GM21723 (cell line): ENCODE data around the gene SEMA3G.
A peak's percentile ranks its signal among the peaks of the same experiment; 100 is the strongest.

Source experiments
- ATAC-seq: cut with Tn5 transposase; IDR thresholded peaks from one replicate; pipeline ENCODE4 v1.9.1; 2021; ENCODE audit warnings: mild to moderate bottlenecking, moderate library complexity; ENCODE audit not compliant: unreplicated experiment

SEMA3G gene

DNA sequence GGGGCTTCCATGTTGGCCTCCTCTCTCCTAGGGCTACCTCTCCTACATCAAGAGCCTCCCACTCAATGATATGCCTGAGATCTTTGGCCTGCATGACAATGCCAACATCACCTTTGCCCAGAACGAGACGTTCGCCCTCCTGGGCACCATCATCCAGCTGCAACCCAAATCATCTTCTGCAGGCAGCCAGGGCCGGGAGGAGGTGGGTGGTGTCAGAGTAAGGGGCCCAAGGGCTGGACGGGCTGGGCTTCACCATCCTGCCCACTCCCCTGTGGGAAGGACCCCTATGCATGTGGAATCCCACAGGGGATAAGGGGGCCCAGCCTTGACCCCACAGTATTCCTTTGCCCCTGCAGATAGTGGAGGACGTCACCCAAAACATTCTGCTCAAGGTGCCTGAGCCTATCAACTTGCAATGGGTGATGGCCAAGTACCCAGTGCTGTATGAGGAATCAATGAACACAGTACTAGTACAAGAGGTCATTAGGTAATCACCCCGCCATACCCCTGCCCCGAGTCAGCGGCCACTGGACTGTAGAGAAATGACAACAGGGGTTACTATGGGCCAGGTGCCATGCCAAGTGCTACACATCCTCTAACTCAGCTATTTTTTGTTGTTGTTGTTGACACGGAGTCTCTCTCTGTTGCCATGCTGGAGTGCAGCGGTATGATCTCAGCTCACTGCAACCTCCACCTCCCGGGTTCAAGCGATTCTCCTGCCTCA is 47.1 kb downstream of the SEMA3G start:
- ATAC-seq, result no peak

DNA sequence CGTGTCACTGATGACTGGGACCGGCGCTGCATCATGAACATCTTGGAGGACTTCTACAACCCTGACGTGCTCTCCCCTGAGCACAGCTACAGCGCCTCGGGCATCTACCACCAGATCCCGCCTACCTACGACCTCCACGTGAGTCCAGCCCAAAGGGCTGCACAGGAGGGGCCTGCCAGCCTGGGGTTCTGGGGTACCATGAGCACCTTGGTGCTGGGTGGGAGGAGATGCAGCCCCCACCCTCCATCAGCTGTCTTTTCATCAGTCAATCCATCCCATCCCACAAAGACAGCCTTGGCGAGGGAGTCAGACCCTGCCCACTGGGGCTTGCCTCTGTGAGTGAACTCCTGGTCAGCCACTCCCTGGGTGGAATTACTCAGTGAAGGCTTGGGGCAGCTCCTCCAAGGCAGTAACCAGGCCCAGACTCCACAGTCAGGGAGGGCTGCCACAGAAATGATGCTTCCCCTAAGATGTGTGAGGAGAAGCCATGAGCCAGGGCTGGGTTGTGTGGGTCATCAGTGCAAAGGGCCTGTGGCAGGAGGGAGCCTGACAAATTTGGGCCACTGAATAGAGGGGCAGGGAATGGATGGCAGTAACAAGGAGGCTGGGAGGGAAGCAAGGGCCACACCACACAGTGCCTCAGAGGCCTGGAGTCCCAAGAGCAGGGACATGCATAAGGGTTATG is 47.9 kb downstream of the SEMA3G start:
- ATAC-seq, result no peak

DNA sequence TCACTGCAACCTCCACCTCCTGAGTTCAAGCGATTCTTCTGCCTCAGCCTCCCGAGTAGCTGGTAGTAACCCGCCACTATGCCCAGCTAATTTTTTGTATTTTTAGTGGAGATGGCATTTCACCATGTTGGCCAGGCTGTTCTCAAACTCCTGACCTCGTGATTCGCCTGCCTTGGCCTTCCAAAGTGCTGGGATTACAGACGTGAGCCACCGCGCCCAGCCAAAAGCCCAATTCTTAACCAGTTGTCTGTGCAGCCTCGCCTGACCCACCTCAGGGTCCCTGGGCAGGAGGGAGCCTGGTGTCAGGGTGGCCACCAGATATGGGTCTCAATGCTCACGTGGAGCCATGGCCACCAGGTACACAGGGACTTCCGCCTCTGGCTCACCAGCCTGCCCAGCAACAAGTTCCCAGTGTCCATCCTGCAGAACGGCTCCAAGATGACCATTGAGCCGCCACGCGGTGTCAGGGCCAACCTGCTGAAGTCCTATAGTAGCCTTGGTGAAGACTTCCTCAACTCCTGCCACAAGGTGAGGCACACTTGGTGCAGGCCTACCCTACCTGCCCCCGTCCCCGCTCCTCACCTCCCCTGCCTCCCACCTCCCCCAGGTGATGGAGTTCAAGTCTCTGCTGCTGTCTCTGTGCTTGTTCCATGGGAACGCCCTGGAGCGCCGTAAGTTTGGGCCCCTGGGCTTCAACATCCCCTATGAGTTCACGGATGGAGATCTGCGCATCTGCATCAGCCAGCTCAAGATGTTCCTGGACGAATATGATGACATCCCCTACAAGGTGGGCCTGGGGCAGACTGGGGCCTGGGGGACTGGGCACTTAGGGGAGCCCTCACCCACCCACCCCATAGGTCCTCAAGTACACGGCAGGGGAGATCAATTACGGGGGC is 48.6 kb downstream of the SEMA3G start:
- no peak for ATAC-seq

DNA sequence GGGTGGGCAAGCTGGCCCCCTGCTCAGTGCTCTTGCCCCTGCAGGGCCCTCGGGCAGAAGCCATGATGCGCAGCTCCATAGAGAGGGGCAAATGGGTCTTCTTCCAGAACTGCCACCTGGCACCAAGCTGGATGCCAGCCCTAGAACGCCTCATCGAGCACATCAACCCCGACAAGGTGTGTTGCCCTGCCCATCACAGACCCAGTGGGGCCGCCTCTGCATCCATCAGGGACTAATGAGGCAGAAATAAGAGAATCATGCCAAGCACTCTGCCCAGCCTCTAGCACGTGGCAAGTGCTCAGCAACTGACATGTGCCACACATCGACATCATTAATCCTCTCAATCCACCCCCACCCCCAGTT is 49.4 kb downstream of the SEMA3G start:
- ATAC-seq, result no peak

DNA sequence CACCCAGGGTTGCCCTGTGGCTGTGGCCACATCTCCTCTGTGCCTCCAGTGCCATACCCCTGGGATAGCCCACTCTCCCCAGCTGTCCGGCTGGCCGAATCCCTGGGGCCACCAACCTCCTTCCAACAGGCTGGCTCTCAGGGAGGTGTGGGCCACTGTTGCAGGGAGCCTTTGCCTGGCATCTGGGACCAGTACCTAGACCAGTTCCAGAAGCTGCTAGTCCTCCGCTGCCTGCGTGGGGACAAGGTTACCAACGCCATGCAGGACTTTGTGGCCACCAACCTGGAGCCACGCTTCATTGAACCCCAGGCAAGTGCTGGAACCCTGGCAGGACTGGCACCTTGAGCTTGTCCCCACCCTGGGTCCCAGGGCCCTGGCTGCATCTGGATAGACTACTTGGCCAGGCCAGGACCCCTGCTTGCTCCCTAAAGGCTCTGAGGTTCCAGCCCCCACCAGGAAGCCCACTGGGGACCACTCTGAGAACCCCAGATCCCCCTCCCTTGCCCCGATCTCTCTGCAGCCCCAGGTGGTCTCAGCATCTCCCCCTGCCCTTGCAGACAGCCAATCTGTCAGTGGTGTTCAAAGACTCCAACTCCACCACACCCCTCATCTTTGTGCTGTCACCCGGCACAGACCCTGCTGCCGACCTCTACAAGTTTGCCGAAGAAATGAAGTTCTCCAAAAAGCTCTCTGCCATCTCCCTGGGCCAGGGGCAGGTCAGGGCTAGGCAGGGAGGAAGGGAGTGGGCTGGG is 50.0 kb downstream of the SEMA3G start:
- ATAC-seq, result no peak

DNA sequence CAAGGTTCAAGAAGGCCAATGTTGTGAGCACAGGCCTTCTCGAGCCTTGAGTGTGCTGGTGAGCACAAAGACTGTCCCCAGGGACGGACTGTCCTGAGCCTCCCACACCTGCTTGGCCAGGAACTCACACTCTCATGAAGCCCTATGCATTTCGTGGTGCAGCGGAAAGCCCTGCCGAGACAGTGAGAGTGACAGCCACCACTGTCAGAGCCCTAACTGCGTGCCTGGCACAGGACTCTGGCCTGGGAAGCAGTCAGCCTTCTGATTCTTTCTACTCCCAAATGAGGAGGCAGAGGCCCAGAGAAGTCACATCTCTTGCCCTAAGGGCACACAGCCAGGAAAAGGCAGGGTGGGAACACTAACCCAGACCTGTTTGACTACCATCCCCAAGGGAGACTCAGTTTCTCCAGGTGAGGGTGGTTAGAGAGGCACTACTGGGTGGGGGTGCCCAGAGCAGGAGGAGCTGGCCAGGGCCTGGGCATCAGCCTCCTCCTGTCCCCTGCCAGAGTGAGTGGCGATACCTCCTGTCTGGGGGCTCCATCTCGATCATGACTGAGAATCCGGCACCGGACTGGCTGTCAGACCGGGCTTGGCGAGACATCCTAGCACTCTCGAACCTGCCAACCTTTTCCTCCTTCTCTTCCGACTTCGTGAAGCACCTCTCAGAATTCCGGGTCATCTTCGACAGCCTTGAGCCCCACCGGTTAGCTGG is 50.8 kb downstream of the SEMA3G start:
- ATAC-seq, result no peak

DNA sequence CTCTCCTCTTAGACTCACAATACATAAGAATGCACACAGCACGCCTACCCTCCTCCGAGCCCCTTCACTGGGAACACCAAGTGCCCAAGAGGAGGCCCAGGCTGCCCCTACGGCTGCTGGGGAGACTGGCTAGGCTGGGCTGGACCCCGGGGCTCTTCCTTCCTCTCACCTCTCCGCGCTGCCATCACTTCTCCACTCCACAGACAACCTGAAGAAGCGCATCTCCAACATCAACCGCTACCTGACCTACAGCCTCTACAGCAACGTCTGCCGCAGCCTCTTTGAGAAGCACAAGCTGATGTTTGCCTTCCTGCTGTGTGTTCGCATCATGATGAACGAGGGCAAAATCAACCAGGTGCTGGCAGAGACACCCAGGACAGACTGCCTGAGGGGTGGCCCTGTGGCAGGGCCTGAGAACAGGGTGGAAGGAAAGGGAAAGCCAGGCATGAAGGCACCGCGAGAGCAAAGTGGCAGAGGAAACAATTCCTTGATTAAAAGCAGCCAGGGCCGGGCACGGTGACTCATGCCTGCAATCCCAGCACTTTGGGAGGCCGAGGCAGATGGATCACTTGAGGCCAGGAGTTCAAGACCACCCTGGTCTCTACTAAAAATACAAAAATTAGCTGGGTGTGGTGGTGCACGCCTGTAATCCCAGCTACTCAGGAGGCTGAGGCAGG is 51.6 kb downstream of the SEMA3G start:
- no peak for ATAC-seq

DNA sequence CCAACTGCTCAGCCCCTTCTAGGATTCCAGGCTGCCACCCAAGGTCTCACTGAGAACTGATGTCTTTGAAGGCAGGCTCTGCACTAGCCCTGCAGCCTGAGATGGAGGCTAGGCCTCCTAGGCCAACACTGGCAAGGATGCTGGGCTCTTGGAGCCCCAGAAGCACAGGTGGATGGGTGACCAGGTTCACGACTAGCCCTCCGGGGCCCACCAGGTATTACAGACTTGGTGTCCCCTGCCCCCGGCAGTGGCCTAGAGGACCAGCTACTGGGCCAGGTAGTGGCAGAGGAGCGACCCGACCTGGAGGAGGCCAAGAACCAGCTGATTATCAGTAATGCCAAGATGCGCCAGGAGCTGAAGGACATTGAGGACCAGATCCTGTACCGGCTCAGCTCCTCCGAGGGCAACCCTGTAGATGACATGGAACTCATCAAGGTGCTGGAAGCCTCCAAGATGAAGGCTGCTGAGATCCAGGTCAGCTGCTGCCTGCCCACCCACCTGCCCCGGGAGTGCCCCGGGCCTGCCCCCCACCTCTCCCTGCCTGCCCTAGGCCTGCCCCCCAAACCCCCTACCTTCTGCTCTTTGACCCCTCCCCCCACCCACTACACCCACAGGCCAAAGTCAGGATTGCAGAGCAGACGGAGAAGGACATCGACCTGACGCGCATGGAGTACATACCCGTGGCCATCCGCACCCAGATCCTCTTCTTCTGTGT is 52.5 kb downstream of the SEMA3G start:
- ATAC-seq, result no peak

DNA sequence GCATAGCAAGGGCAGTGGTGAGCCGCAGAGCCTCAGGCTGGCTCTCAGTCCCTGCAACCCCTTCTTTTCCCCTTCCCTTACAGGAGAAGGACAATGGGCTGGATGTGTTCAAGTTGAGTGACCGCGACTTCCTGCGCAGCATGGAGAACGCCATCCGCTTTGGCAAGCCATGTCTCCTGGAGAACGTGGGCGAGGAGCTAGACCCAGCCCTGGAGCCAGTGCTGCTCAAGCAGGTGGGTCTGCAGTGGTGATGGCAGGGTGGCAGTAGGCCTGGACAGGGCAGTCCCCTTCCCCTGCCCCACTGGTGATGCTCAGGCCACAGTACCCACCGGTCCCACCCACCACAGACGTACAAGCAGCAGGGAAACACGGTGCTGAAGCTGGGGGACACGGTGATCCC is 53.8 kb downstream of the SEMA3G start:
- no peak for ATAC-seq

DNA sequence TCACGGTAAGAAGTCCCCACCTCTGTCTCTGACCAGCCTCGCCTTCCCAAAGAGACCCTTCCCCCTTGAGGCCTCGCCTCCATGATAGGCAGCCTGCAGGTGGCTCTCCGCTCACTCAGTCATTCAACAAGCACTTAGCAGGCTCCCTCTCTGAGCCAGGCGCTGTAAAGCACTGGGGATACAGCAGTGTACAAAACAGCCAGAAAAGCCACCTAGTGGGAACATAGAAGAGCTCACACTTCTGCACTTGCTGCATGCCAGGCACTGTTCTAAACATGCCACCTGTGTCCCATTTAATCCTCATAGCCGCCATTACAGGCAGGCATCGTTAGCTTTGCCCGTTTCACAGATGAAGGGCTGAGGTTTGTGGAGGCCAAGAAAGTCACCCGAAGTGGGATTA is 56.0 kb downstream of the SEMA3G start:
- no peak for ATAC-seq

DNA sequence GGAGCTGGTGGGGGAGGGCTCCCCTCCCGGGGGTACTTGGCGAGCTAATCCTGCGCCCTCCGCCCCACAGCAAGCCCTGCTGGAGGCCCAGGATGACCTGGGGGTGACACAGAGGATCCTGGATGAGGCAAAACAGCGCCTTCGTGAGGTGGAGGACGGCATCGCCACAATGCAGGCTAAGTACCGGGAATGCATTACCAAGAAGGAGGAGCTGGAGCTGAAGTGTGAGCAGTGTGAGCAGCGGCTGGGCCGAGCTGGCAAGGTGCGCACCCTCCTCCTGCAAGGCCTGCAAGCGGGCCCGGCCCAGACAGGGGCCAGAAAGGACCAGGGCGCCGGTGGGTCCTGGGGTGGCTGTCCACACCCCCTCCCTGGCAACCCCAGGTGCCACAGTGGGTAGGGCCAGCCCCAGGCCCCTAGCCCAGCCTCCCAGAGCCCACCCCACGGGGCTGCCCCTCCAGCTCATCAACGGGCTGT is 56.5 kb downstream of the SEMA3G start:
- no peak for ATAC-seq

DNA sequence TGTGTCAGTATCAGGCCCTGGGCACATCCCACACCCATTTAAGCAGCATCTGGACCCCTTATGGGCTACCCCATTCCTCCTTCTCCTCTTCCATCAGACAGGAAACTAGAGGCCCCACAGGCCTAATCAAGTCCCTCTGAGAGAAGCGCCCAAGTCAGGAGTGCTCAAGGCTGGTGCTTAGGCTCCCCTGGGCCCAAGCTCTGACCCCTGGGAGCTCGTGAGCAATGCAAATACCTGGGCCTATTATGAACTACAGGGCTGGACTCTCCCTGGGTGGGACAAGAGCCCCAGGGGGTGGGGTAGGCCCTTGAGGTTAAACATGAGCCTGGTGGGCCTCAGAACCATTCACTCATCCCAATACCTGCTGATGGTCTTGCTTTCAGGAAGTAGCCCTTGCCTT is 57.4 kb downstream of the SEMA3G start:
- ATAC-seq, result no peak

DNA sequence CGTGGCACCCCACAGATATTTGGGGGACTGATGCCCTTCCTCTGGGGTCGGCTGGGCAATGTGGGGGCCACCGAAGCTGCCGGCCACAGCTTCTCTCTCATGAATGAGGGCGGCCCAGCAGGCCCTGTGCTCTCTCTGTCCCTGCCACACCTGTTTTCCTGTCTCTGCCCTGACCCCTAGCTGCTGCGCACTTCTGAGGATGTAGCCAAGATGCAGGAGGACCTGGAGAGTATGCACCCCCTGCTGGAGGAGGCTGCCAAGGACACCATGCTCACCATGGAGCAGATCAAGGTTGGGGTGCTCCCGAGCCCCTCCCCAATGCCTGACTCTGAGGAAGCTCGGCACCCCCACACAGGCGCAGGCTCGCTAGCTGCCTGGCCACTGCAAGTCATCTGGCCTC is 59.7 kb downstream of the SEMA3G start:
- peak; percentile 49 for ATAC-seq

DNA sequence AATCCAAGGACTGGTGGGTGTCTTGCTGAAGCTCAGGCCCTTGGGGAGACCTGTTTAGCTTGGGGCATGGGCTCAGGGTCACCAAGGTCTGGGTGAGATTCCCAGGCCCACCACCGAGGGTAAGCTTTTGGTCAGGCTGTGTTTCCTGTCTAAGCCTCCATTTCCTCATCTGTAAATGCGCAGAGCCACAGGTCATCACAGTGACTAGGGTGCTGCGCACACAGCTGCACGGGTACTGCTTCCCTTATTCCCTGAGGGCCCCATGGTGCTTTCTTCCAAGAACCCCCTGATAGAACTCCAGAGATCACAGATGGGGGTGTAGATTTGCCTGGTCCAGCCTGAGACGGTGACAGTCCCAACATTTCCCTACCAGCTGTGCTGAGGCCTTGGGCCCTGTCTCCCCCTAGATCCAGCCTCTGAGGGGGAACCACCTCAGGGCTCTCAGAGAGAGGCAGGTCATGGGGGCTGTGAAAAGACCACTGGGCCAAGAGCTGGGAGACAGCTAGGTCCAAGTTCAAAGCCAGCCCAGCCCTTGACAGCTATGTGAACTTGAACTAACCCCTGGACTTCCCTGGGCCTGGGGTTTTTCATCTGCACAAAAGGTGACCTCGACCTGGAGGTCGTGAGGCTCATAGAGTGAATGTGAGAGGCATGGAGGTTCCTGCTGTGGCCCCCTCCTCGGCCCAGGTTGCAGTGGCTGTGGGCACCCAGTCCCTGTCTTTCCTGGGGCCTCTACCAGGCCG is 60.7 kb downstream of the SEMA3G start:
- no peak for ATAC-seq

DNA sequence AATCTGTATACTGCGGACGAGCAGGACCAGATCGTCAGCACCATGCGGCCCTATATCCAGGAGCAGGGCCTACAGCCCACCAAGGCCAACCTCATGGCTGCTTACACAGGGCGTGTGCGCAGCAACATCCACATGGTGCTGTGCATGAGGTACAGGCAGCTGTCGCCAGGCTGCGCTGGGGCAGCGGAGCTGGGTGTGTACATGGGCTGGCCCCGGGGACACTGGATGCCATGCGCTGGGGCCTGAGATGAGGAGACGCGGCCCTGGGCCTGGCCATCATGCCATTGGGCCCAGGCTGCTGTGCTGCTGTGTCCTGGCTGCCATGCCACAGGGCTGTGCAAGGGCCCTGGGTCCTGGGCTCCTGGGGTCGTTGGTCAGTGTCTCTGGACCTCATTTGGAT is 61.5 kb downstream of the SEMA3G start:
- ATAC-seq, result no peak
